Transverse colon (tissue), 4 donors: ENCODE data around the gene NUF2. TPM values are rescaled to one million over a fixed set of nuclear protein-coding genes. Genes with fewer than 3 reads are reported as not detected.
A peak's percentile ranks its signal among the peaks of the same experiment; 100 is the strongest.
"Not testable (repeated sequence)": the region's sequence is repeated elsewhere in the genome, so short reads cannot be mapped to it uniquely, and the experiment has no call there.

ENCODE experiments used
- DNase-seq: peaks from one replicate; pipeline ENCODE4 v3.0.0-alpha.2; 2019
- H3K27ac ChIP-seq, 4 donors: fragments of 200-600 bp; sonication (generic); 2 replicates each; pipeline ENCODE4 v1.5.1; 2016 to 2018; ENCODE audit warnings: inconsistent platforms in 4 of 4
- H3K27me3 ChIP-seq: fragments of 200-600 bp; sonication (generic); 2 replicates; pipeline ENCODE4 v1.5.1; 2017; ENCODE audit warnings: inconsistent platforms
- H3K36me3 ChIP-seq, 4 donors: fragments of 200-600 bp; sonication (generic); 2 replicates each; pipeline ENCODE4 v1.5.1; 2017 to 2019; ENCODE audit warnings: inconsistent platforms in 4 of 4
- H3K4me1 ChIP-seq, 4 donors: fragments of 200-600 bp; sonication (generic); 2 replicates each; pipeline ENCODE4 v1.5.1; 2017 to 2020; ENCODE audit warnings: inconsistent platforms in 4 of 4
- H3K4me3 ChIP-seq, 4 donors: fragments of 200-600 bp; sonication (generic); 1 replicate in 1 of 4; 2 replicates in 3 of 4; pipeline versions ENCODE4 v1.5.1 to v1.6.1; 2017 to 2019; ENCODE audit warnings: inconsistent platforms in 4 of 4
- H3K9me3 ChIP-seq, 2 donors: fragments of 200-600 bp; sonication (generic); 2 replicates each; pipeline ENCODE4 v1.5.1; 2017 to 2019; ENCODE audit warnings: inconsistent platforms in 2 of 2
- EP300 ChIP-seq: sonication (generic); formaldehyde crosslinking; IDR thresholded peaks from one replicate; pipeline ENCODE4 v1.6.1; 2017; ENCODE audit warnings: antibody characterized with exemption, low read depth
- POLR2A ChIP-seq: fragments of 450-650 bp; IDR thresholded peaks from one replicate; pipeline ENCODE4 v1.6.1; 2016; ENCODE audit warnings: antibody characterized with exemption, mild to moderate bottlenecking, moderate library complexity
- POLR2AphosphoS5 ChIP-seq, 3 donors: sonication (generic); formaldehyde crosslinking; IDR thresholded peaks; one replicate each; pipeline ENCODE4 v1.6.1; 2016; ENCODE audit warnings: antibody characterized with exemption in 3 of 3
- WGBS, 2 donors: methylation state at CpG; one replicate each; pipeline ENCODE4 v1.1.5; 2018; ENCODE audit warnings: low coverage in 1 of 2; 5-methylcytosine and 5-hydroxymethylcytosine counted together
- in situ Hi-C, 4 donors: fragments of 200-750 bp; cut with MboI; loops; one replicate each; pipeline versions ENCODE4 v1.15.0 to v1.15.1; 2017; ENCODE audit warnings: low sequenced_read_pairs in 3 of 4, low pct_ligation_motif_present in 1 of 4, low pct_unique_long_range_greater_than_20kb in 1 of 4
- intact Hi-C: fragments of 100-400 bp; cut with DNase I; formaldehyde crosslinking; loops from one replicate; pipeline ENCODE4 v1.15.1; 2023; ENCODE audit warnings: low total_unique reads
- total RNA-seq, 4 donors: library from RNA; depleted of rRNA; stranded (reverse); fragments of >200 nt; gene quantifications; one replicate each; pipeline ENCODE4 v1.1.0, GENCODE V29; 2016
- TF ChIP-seq, protein P1 (sequence below), 5 experiments: fragments of 200-600 bp in 3 of 5; fragments of 450-650 bp in 2 of 5; sonication (generic) in 3 of 5; IDR thresholded peaks; 1 replicate in 2 of 5; 2 replicates in 3 of 5; pipeline ENCODE4 v1.5.1; 2016 to 2017; ENCODE audit warnings: antibody characterized with exemption in 5 of 5, inconsistent platforms in 3 of 5, mild to moderate bottlenecking in 2 of 5, moderate library complexity in 1 of 5

The NUF2 gene
- total RNA-seq, 4 donors from 2014 or later = 1.1 to 28.5 TPM; not detected in 2

- Histone ChIP-seq H3K4me1 (peaks cover 0 to 14% (median 13%) of the 10 kb centered on the region in 4 donors), H3K9me3 (no peaks in the 10 kb centered on the region), H3K27ac (peak overlapping the region; percentile 79 to 83 (median 81)), H3K4me3 (peak overlapping the region; percentile 55 to 87 (median 66)), H3K36me3 (no peaks in the 10 kb centered on the region), H3K27me3 (no peaks in the 10 kb centered on the region)
- no peak for DNase-seq
- 18 to 24% methylated on average over 3 of the region's 3 CpGs for WGBS, 2 donors
- in situ Hi-C loops (loop anchor here in 3 of 4 donors (25.0 kb wide), 2 partner anchors 259 to 459 kb away; partner anchors contain the start of genes CCDC190 (in 2 of the 3) and RGS4 (in 2 of the 3)), intact Hi-C loops (no loop called here)
- TF ChIP-seq, protein P1, sequence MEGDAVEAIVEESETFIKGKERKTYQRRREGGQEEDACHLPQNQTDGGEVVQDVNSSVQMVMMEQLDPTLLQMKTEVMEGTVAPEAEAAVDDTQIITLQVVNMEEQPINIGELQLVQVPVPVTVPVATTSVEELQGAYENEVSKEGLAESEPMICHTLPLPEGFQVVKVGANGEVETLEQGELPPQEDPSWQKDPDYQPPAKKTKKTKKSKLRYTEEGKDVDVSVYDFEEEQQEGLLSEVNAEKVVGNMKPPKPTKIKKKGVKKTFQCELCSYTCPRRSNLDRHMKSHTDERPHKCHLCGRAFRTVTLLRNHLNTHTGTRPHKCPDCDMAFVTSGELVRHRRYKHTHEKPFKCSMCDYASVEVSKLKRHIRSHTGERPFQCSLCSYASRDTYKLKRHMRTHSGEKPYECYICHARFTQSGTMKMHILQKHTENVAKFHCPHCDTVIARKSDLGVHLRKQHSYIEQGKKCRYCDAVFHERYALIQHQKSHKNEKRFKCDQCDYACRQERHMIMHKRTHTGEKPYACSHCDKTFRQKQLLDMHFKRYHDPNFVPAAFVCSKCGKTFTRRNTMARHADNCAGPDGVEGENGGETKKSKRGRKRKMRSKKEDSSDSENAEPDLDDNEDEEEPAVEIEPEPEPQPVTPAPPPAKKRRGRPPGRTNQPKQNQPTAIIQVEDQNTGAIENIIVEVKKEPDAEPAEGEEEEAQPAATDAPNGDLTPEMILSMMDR (IDR thresholded peaks at IDR 0.05) = no peak
- TF ChIP-seq POLR2A (no peak), POLR2AphosphoS5 (IDR thresholded peaks at IDR 0.05) (no peak), EP300 (no peak)
Observed at GRCh38 chr1:163320891-163321290, 863 bp upstream of the NUF2 start.

DNA sequence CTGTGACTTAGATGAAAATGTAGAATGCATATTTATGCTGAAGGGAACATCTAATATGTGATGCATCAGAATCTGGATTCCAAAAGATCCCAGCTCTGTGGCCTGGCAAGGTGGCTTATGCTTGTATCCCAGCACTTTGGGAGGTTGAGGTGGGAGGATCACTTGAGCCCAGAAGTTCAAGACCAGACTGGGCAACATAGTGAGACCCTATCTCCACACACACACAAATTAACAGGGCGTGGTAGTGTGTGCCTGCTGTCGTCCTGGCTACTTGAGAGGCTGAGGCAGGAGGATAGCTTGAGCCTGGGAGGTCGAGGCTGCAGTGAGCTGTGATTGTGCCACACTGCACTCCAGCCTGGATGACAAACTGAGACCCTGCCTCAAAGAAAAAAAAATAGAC is 1.6 kb downstream of the NUF2 start:
- intact Hi-C loops, H3K4me3 ChIP-seq, H3K9me3 ChIP-seq, H3K27ac ChIP-seq, H3K36me3 ChIP-seq, DNase-seq, H3K27me3 ChIP-seq: not testable (repeated sequence)
- in situ Hi-C loops = loop anchor here in 3 of 4 donors (25.0 kb wide), 2 partner anchors 261 to 461 kb away; partner anchors contain the start of genes CCDC190 (in 2 of the 3) and RGS4 (in 2 of the 3)
- peaks cover 0 to 14% (median 13%) of the 10 kb centered on the region in 4 donors for H3K4me1 ChIP-seq
- WGBS, 2 donors = 90 to 100% methylated on average over 1 to 3 of the region's 3 CpGs

GRCh38 chr1:163331116-163331515 is 9.4 kb downstream of the NUF2 start:
- no peaks in the 10 kb centered on the region for H3K27me3 ChIP-seq
- no peak overlapping the region for H3K27ac ChIP-seq
- H3K9me3 ChIP-seq = peaks cover 3 to 8% of the 10 kb centered on the region in 2 donors
- intact Hi-C loops (no loop called here), in situ Hi-C loops (no loop called here)
- no peaks in the 10 kb centered on the region for H3K4me1 ChIP-seq
- no peak overlapping the region for H3K4me3 ChIP-seq
- no peak for DNase-seq
- no peaks in the 10 kb centered on the region for H3K36me3 ChIP-seq
- no peak for TF ChIP-seq POLR2AphosphoS5 (IDR thresholded peaks at IDR 0.05)
- no peak for TF ChIP-seq EP300
- TF ChIP-seq POLR2A = no peak
- TF ChIP-seq, protein P1 (IDR thresholded peaks at IDR 0.05) = no peak
- 98 to 100% methylated on average over 2 of the region's 2 CpGs for WGBS, 2 donors

DNA sequence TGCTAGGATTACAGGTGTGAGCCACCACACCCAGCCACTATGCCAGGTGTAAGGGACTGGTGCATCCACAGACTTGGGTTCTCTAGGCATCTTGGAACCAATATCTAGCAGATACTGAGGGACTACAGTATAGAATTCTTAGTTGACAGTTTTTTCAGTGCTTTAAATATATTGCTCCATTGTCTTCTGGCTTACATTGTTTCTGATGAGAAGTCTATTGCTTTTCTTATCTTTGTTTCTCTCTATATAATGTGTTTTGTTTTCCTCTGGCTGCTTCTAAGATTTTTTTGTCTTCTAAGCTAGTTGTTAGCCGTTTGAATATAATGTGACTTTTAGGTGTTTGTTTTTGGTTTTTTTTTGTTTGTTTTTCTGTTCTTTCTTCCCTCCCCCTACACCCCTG is 13.5 kb downstream of the NUF2 start:
- WGBS, 2 donors = 97 to 100% methylated on average over 1 of the region's 1 CpG
- no peak for DNase-seq
- intact Hi-C loops = no loop called here
- in situ Hi-C loops = no loop called here
- H3K9me3 ChIP-seq = peaks cover 3 to 8% of the 10 kb centered on the region in 2 donors
- H3K27me3 ChIP-seq = no peaks in the 10 kb centered on the region
- no peaks in the 10 kb centered on the region for H3K36me3 ChIP-seq
- no peaks in the 10 kb centered on the region for H3K4me1 ChIP-seq
- TF ChIP-seq POLR2A = no peak
- TF ChIP-seq, protein P1 (IDR thresholded peaks at IDR 0.05) = no peak
- no peak for TF ChIP-seq POLR2AphosphoS5 (IDR thresholded peaks at IDR 0.05)
- no peak for TF ChIP-seq EP300
- H3K27ac ChIP-seq = no peak overlapping the region
- H3K4me3 ChIP-seq = no peak overlapping the region

GRCh38 chr1:163337631-163338030 is 15.9 kb downstream of the NUF2 start:
- Histone ChIP-seq H3K9me3 (no peaks in the 10 kb centered on the region), H3K27me3 (no peaks in the 10 kb centered on the region), H3K4me3 (no peak overlapping the region), H3K27ac (no peak overlapping the region), H3K4me1 (no peaks in the 10 kb centered on the region), H3K36me3 (no peaks in the 10 kb centered on the region)
- in situ Hi-C loops = no loop called here
- no peak for TF ChIP-seq EP300
- TF ChIP-seq POLR2AphosphoS5 (IDR thresholded peaks at IDR 0.05) = no peak
- TF ChIP-seq, protein P1 (IDR thresholded peaks at IDR 0.05) = no peak
- TF ChIP-seq POLR2A = no peak
- intact Hi-C loops = no loop called here
- DNase-seq = no peak
- 97 to 100% methylated on average over 1 of the region's 1 CpG for WGBS, 2 donors
